ENCODE results near the gene CCDC167.
A peak's percentile ranks its signal among the peaks of the same experiment; 100 is the strongest.
"Not testable (repeated sequence)": the region's sequence is repeated elsewhere in the genome, so short reads cannot be mapped to it uniquely, and the experiment has no call there.

CCDC167 gene

GRCh38 chr6:37507690-37508421, 8.2 kb upstream of the CCDC167 start:
- no peak for DNase-seq

- DNase-seq = no peak
These were observed 7.4 kb upstream of the CCDC167 start for GRCh38 chr6:37507077-37507476.

DNA sequence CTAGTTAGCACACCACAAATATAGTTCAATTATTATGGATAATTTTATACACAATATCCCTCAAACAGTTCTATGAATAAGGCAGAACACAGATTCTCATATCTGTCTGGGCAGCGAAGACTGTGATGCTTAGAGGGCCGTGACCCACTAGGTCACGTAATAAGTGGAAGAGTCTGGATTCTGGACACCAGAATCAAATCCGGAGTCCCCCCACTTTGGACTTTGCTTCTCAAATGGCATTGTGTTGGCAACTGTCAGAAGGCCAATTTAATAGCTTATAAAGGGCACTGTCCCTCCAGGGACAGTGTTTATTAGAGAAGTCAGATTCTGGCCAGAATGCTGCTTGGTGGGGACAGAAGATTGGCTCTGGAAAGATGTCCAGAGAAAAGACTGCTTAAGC, 6.8 kb upstream of the CCDC167 start:
- DNase-seq = no peak

DNA sequence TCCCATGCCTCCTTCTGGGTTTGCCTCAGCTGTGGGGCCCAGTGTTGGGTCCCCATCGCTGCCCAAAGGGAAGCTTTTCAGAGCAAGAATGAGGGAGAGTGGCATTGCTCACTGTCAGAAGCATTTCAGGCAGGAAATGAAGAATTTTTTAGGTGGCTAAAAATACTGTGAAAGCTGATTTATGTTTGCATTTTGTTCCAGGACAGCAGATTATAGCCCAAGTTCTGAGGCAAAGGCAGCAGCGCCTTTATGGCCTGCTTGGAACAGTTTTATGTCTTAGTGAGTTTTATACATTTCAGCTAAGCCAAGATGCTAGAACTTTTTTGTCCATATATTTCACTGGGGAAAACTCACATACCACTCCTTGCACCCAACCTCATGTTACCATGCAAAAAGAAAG, 4.3 kb upstream of the CCDC167 start:
- DNase-seq = no peak

DNA sequence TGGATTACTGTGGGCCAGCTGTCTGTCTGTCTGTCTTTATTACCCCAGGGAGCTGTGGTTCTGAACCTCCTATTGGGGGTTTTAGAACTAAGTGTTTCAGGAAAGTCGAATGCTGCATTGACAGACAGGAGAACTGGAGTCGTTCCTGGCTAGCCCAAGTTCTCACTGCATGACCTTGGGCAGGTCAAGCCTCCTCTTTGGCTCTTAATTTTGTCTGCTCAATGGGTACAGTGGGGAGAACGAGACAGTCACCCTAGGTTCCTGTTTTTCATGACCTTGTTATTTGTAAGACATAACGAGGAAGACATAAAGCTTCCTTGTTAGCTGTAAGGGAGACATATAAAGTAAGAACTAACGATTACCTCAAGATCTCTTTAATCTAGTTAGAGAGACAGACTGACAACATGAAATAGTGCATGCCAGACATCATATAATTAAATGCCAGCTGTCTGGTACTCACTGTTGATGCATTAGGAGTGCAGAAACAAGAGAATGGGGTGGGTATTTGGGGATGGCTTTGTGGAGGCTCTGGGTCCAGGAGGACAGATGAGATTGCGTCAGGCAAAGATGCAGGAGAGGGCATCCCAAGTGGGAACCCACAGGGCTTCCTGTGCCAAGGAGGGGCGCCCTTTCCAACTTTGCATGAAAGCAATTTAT, 3.7 kb upstream of the CCDC167 start:
- no peak for DNase-seq

DNA sequence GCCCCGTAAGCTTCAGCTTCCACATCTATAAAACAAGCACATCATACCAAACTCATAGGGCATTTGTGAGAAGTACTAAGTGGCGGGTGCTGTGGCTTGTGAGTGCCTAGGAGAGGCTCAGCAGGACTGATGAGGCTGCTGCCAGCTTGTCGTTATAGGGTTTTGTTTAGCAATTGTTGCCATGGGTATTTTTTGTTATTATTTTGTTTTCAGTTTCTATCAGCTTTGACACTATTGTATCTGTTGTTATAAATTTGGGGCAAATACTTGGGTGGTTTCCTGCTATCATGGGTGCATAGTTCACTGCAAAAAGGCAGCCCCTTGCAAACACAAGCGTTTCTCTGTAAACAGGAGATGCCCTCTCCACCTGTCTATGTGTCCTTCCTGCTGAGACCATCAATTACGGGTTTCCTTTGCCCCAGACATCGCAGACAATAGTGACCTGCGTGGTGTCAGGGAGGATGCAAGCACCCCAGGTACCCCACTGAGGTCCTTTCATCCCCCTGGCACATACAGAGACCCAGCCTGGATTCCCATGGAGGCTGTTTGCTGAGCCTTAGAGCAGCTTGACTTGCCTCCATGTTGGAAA, 3.1 kb upstream of the CCDC167 start:
- DNase-seq = no peak

DNA sequence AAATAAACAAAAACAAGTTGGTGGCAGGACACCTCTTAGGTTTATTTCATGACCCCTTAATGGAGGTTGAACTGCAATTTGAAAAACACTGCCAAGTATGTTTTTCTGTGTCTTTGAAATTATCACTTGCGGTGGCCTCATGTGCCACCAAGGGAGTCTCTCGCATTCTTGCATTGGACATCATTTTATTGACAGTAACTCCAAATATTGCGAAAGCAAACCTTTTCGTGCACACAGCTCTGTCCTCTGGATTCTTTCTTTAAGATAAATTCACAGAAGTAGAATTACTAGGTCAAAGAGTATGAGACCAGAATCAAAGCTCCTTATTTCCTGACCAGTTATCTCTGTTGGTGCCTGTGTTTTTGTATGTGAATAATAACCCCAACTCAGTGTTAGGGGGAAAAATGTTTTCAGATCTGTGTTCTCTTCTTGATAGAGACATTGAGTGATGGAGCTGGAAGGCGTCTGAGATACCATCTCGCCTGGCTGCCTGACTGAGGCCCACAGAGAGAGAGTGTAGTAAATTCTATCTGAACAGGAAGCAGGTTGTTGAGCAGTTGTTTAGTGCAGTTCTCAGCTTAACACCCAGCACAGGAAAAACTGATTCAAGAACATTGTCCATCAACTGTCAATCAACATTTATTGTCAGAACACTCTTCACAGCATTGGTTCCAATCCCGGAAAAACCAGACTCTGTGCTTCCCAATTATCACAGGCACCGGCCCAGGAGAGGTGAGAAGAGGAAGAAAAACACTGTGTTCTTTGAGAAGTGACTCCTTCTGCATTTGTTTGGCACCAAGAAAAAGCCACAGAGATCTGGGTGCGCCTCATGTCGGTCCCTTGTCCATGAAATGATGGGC, 2.2 kb upstream of the CCDC167 start:
- DNase-seq = no peak

DNA sequence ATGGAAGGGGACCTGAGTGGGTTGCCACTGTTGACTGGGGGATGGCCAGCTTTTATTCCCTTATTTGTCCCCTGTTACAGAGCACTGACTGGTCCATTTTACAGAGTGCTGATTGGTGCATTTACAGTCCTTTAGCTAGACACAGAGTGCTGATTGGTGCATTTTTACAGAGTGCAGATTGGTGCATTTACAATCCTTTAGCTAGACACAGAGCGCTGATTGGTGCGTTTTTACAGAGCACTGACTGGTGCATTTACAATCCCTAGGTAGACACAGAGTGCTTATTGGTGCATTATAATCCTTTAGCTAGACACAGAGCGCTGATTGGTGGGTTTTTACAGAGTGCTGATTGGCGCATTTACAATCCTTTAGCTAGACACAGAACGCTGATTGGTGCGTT, 1.2 kb upstream of the CCDC167 start:
- not testable (repeated sequence) for DNase-seq

DNA sequence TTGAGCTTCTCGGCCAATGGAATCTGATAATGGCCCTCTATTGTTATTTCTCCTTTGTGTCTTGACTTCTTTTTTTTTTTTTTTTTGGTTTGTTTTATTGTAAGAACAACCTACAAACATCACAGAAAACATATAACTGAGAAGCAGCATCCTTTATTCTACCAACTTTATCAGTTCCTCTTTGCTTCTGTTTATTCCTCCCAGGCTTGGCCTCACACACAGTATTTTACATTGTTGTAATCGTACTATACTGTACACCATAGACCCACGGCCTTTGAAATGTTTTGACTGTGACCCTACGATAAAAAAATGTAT, 558 bp upstream of the CCDC167 start:
- DNase-seq = no peak

GRCh38 chr6:37496951-37497885, 2.5 kb downstream of the CCDC167 start:
- peak; percentile 59 to 80 for DNase-seq

GRCh38 chr6:37495244-37495934, 4.3 kb downstream of the CCDC167 start:
- DNase-seq = no peak

DNA sequence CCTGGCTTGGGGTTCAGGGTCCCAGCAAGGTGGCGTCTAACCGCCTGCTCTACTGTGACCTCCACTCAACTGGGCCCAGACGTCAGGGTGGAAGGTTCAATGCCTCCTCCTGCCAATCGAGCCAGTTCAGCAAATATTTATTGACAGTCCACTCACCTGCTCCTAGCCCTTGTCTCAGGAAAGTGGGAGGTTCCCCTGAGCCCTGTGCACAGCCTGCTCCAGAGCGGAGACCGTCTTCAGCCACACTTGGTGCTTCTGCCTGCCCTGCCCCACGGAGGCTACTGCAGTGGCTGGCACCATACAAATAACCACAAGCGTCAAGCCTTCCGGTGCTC, 6.1 kb downstream of the CCDC167 start:
- no peak for DNase-seq

DNA sequence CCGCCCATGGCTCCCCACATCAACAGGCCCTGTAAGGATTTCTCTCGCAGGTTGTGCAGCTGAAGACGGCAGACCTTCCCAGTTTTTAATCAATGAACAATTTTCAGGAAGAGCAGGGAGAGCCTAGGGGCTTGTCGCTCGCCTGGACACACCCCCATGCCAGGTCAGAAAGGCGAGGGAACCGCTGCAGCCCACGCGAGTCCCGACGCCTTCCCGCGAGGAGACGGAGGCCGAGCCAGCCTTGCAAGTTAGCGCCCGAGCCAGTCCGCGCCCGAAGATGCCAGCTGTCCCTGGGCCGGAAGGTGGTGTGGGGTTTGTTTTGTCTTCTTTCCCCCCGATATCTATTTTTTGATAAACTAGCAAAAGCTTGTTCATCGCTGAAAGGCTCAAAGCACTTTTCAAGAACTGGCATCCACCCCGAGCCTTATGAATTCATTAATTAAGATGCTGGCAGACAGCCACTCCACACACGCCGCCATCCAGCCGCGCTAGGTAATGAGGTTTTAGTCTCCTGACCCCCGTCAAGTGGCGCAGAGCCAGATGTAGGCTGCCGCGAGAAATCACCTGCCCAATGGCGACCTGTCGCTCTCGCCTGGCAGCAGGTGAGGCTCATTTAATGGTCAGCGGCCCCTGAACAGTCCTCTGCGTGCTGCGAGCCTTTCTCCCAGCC, 6.6 kb downstream of the CCDC167 start:
- no peak for DNase-seq

DNA sequence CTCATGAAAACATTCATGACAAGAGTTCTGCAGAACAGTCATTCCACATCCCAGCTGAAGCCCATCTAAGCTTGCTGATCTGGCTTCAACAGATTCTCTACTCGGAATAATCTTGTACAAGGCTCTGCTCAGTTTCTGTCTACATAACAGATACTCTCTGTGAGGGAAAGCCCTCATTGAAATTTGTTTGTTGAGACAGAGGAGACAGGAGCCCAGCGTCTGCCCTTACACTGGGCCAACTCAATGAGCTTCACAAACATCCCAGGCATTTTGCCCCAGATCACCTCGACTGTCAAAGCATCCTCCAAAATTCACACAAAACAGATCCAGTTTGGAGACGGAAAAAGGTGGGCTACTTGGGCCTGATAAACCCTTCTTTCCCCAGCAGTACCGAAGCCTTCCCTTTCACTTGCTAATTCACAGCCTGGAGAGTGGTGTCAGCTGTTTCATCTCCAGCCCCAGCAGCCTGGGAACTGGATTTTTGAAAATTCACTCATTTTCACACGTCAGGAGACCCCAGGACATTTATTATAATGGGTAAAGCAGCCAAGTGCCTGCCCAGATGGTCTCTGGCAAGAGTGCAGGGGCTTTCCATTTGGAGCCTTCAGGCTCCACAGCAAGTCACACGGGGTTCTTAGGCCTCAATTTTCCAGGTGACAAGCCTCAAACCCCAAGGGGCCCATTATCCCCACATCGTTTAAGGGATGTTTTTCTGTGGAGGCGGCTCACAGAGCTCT, 7.3 kb downstream of the CCDC167 start:
- no peak for DNase-seq

DNA sequence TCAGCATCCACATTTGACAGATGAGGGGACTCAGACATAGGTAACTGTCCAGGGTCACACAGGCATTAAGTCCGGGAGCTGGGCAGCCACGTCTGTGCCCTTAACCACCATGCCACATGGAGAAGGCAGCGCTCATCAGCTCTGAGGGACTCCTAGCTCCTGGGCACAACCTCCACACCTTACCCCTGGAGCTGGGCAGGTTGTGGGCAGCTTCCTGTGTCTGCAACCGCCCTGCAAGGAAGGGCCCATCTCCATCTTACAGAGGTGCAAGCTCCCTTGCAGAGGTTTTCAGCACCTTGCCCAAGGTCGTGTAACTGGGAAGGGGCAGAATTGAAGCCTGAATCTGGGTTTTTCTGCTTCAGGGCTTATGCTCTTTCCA, 7.9 kb downstream of the CCDC167 start:
- no peak for DNase-seq

DNA sequence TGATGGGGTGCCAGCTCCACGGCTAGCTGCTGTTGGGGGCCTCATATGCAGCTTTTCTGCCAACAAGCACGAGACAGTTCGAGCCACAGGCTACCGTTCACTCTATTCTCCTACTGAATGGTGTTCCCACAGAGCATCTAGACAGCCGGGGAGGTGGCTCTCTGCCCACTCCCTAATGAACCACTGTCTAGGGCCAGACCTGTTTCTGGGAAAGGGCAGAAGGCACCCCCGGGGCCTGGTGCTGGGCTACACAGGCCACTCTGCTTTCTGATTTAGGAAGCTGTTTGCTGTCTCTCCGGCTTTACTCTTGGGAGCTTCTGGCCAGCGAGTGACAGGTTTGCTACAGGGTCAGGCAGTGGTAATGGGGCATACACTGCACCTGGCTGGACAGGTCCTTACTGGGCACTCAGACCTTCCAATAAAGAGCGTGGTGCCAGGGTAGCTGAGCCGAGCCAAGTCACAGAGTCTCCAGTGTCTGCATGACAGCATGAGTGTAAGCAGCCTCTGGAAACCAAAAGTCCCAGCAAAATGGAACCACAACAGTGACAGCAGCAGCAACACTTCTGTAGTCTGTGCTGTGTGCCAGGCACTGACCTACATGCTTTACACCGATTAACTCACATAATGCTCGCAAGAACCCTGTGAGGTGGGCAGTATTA, 8.4 kb downstream of the CCDC167 start:
- no peak for DNase-seq

- DNase-seq = no peak
These were observed 9.0 kb downstream of the CCDC167 start for GRCh38 chr6:37490536-37491170.

DNA sequence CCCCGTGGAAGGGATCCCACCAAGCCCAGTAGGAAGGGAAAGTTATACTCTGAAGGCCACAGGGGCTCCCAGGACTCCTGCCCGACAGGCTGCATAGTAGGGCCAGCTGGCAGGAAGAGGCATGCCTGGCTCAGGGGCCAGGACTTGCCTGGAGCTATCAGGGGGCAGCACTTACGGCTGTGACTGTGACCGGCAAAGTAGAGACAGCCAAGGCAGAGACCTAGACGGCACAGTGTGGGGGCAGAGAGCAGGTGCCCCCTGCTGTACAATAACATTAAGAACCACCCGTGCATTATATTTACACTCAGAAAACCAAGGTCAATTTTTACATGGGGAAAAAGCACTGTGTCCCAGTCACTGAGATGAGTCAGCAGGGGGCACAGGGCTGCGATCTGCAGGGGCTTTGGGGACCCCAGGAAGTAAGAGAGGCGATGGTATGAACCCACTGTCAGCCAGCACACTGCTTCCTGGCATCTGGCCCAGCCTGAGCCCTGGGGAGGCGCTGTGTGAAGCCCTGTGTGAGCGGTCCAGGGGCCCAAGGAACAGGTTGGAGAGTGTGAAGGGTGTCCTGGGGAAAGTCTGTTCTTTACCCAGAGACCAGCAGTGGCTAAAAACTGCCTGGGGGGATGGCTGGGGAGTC, 9.9 kb downstream of the CCDC167 start:
- no peak for DNase-seq

- DNase-seq = no peak
These were observed 11.2 kb downstream of the CCDC167 start for GRCh38 chr6:37488476-37488875.

Data from NCI-H526 (cell line).